Heart left ventricle (tissue), 13 donors: ENCODE data around the gene VSIG10L2.

ENCODE experiments used
- POLR2A ChIP-seq, 2 donors: fragments of 450-650 bp; IDR thresholded peaks; one replicate each; pipeline ENCODE4 v1.6.1; 2017; ENCODE audit warnings: antibody characterized with exemption in 2 of 2, mild to moderate bottlenecking in 2 of 2, moderate library complexity in 2 of 2
- TF ChIP-seq, protein P1 (sequence below), 12 donors: fragments of 200-600 bp; sonication (generic) in 4 of 12; IDR thresholded peaks; one replicate each; pipeline versions ENCODE4 v1.5.0 to v1.8.0; 2018 to 2022; ENCODE audit warnings: antibody characterized with exemption in 12 of 12, mild to moderate bottlenecking in 5 of 12
- donor health status: ischemic (EF 13 %, LVEDD 7.1; RV severe dilation, severe dysfunction).
- donor health status: DM: no; HTN: yes; CAD: no.
- donor health status: DM: no; HTN: no; CAD: no.
- donor health status: ischemic (EF 25% LVEDD 6.9; RV normal size, moderate dysfunction).
- donor health status: ischemic (EF 25% LVEDD 5.7; RV mildly dilated, moderate dysfunction).
- donor health status: ischemic (EF 35%, LVEDD 5.7; RV mildly dilated, moderate dysfunction).
- donor health status: nonischemic (EF 11% LVEDD 7.7; RV severe dilation, severe dysfunction).
- donor health status: DM: yes; HTN: yes; CAD: no.
- donor health status: PGD.
- donor health status: ischemic (EF 29% LVEDD 5.4; RV normal size, mild dysfunction).
- donor health status: nonischemic (EF 23%, LVEDD 6.1; RV moderate dilation, normal function).

DNA sequence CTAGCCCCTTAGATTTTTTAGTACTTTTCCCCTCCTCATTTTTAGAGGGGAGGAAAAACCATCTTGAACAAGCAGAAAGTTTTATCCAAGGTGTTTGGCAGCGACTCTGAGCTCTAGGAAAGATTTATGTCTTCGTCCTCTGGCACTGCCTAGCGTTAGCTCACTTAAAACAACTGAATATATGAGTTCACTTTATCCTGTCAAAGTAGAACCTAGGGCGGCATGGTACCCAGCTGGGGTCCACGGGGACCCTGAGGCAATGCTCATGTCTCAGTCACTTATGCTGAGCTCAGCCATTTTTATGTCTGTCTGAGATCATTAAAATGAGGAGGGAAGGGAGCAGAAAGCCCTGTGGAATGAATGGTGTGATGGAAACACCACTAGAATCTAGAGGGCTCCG, 14.2 kb upstream of the VSIG10L2 start:
- TF ChIP-seq, protein P1, sequence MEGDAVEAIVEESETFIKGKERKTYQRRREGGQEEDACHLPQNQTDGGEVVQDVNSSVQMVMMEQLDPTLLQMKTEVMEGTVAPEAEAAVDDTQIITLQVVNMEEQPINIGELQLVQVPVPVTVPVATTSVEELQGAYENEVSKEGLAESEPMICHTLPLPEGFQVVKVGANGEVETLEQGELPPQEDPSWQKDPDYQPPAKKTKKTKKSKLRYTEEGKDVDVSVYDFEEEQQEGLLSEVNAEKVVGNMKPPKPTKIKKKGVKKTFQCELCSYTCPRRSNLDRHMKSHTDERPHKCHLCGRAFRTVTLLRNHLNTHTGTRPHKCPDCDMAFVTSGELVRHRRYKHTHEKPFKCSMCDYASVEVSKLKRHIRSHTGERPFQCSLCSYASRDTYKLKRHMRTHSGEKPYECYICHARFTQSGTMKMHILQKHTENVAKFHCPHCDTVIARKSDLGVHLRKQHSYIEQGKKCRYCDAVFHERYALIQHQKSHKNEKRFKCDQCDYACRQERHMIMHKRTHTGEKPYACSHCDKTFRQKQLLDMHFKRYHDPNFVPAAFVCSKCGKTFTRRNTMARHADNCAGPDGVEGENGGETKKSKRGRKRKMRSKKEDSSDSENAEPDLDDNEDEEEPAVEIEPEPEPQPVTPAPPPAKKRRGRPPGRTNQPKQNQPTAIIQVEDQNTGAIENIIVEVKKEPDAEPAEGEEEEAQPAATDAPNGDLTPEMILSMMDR (IDR thresholded peaks at IDR 0.05), result no peak
- no peak for TF ChIP-seq POLR2A (IDR thresholded peaks at IDR 0.05)
